Vagina (tissue), 2 donors: ENCODE results near the gene CYP19A1. TPM values are rescaled to one million over a fixed set of nuclear protein-coding genes. Genes with fewer than 3 reads are reported as not detected.

Experiments
- DNase-seq, 2 donors: peaks; one replicate each; pipeline ENCODE4 v3.0.0-alpha.2; 2017; ENCODE audit errors: extremely low spot score in 2 of 2
- H3K27ac ChIP-seq: fragments of 200-600 bp; sonication (generic); one replicate; pipeline ENCODE4 v1.5.1; 2019
- H3K27me3 ChIP-seq: fragments of 200-600 bp; sonication (generic); one replicate; pipeline ENCODE4 v1.5.1; 2019
- H3K36me3 ChIP-seq, 2 donors: fragments of 200-600 bp; sonication (generic); one replicate each; pipeline ENCODE4 v1.5.1; 2017 to 2019
- H3K4me1 ChIP-seq: fragments of 200-600 bp; sonication (generic); one replicate; pipeline ENCODE4 v1.5.1; 2019
- H3K4me3 ChIP-seq, 2 donors: fragments of 200-600 bp; sonication (generic); 1 replicate in 1 of 2; 2 replicates in 1 of 2; pipeline ENCODE4 v1.5.1; 2016 to 2019
- H3K9me3 ChIP-seq: fragments of 200-600 bp; sonication (generic); one replicate; pipeline ENCODE4 v1.5.1; 2019
- CTCF ChIP-seq, 3 experiments: fragments of 450-650 bp in 2 of 3; fragments of 200-600 bp in 1 of 3; sonication (generic) in 1 of 3; IDR thresholded peaks; one replicate each; pipeline ENCODE4 v1.5.1; 2017 to 2019; ENCODE audit warnings: antibody characterized with exemption in 3 of 3, mild to moderate bottlenecking in 2 of 3, moderate library complexity in 2 of 3
- POLR2A ChIP-seq, 2 donors: fragments of 450-650 bp; IDR thresholded peaks; one replicate each; pipeline ENCODE4 v1.6.1; 2017; ENCODE audit warnings: antibody characterized with exemption in 2 of 2, mild to moderate bottlenecking in 2 of 2, moderate library complexity in 2 of 2
- POLR2AphosphoS5 ChIP-seq, 2 donors: sonication (generic); formaldehyde crosslinking; IDR thresholded peaks; one replicate each; pipeline ENCODE4 v1.9.0; 2017; ENCODE audit warnings: antibody characterized with exemption in 2 of 2, mild to moderate bottlenecking in 2 of 2, low read depth in 1 of 2; ENCODE audit not compliant: insufficient read depth in 1 of 2
- intact Hi-C: fragments of 100-400 bp; cut with DNase I; formaldehyde crosslinking; loops from one replicate; pipeline ENCODE4 v1.15.1; 2023
- total RNA-seq: library from RNA; depleted of rRNA; stranded (reverse); fragments of >200 nt; gene quantifications from one replicate; pipeline ENCODE4 v1.2.3, GENCODE V29; 2016

CYP19A1 gene
- total RNA-seq, 1 donor from 2014 or later = 8.8 TPM

- Histone ChIP-seq H3K4me3 (no peak overlapping the region), H3K27ac (no peak overlapping the region), H3K27me3 (no peaks in the 10 kb centered on the region), H3K4me1 (no peaks in the 10 kb centered on the region), H3K36me3 (no peaks in the 10 kb centered on the region), H3K9me3 (no peaks in the 10 kb centered on the region)
- no peak for DNase-seq
- intact Hi-C loops = loop anchor here (5.0 kb wide), 1 partner anchor 220 kb away; no protein-coding TSS in a partner anchor
- TF ChIP-seq POLR2A (IDR thresholded peaks at IDR 0.05) (no peak), CTCF (IDR thresholded peaks at IDR 0.05) (peak in 1 of 3 experiments; percentile 8), POLR2AphosphoS5 (IDR thresholded peaks at IDR 0.05; ENCODE audit: insufficient read depth in 1 of 2, low read depth in 1 of 2) (no peak)
Observed at GRCh38 chr15:51382787-51383186, 44.4 kb upstream of the CYP19A1 start.

GRCh38 chr15:51380999-51381806 is 42.8 kb upstream of the CYP19A1 start:
- Histone ChIP-seq H3K27me3 (no peaks in the 10 kb centered on the region), H3K27ac (no peak overlapping the region), H3K36me3 (no peaks in the 10 kb centered on the region), H3K4me3 (no peak overlapping the region), H3K4me1 (no peaks in the 10 kb centered on the region), H3K9me3 (no peaks in the 10 kb centered on the region)
- intact Hi-C loops = loop anchor here (2.0 to 5.0 kb wide), 2 partner anchors 100 to 219 kb away; no protein-coding TSS in a partner anchor
- TF ChIP-seq CTCF (IDR thresholded peaks at IDR 0.05) (peak; percentile 68 to 89 (median 74)), POLR2AphosphoS5 (IDR thresholded peaks at IDR 0.05; ENCODE audit: insufficient read depth in 1 of 2, low read depth in 1 of 2) (no peak), POLR2A (IDR thresholded peaks at IDR 0.05) (no peak)
- DNase-seq = no peak

- Histone ChIP-seq H3K9me3 (no peaks in the 10 kb centered on the region), H3K4me1 (no peaks in the 10 kb centered on the region), H3K27me3 (no peaks in the 10 kb centered on the region), H3K36me3 (no peaks in the 10 kb centered on the region), H3K4me3 (no peak overlapping the region), H3K27ac (no peak overlapping the region)
- TF ChIP-seq CTCF (IDR thresholded peaks at IDR 0.05) = no peak
- no peak for TF ChIP-seq POLR2A (IDR thresholded peaks at IDR 0.05)
- no peak for TF ChIP-seq POLR2AphosphoS5 (IDR thresholded peaks at IDR 0.05; ENCODE audit: insufficient read depth in 1 of 2, low read depth in 1 of 2)
- DNase-seq = no peak
- intact Hi-C loops = loop anchor here (10.0 kb wide), 1 partner anchor 145 kb away; no protein-coding TSS in a partner anchor
Observed at GRCh38 chr15:51379390-51379789, 41.0 kb upstream of the CYP19A1 start.

GRCh38 chr15:51378406-51378805 is 40.0 kb upstream of the CYP19A1 start:
- intact Hi-C loops = loop anchor here (10.0 kb wide), 1 partner anchor 144 kb away; no protein-coding TSS in a partner anchor
- H3K4me3 ChIP-seq = no peak overlapping the region
- TF ChIP-seq POLR2AphosphoS5 (IDR thresholded peaks at IDR 0.05; ENCODE audit: insufficient read depth in 1 of 2, low read depth in 1 of 2) = no peak
- no peaks in the 10 kb centered on the region for H3K36me3 ChIP-seq
- no peaks in the 10 kb centered on the region for H3K9me3 ChIP-seq
- no peak for DNase-seq
- no peak overlapping the region for H3K27ac ChIP-seq
- H3K4me1 ChIP-seq = no peaks in the 10 kb centered on the region
- H3K27me3 ChIP-seq = no peaks in the 10 kb centered on the region

GRCh38 chr15:51377038-51377786 is 38.8 kb upstream of the CYP19A1 start:
- Histone ChIP-seq H3K4me3 (no peak overlapping the region), H3K27me3 (no peaks in the 10 kb centered on the region), H3K4me1 (no peaks in the 10 kb centered on the region), H3K27ac (no peak overlapping the region), H3K36me3 (no peaks in the 10 kb centered on the region), H3K9me3 (no peaks in the 10 kb centered on the region)
- no peak for TF ChIP-seq POLR2AphosphoS5 (IDR thresholded peaks at IDR 0.05; ENCODE audit: insufficient read depth in 1 of 2, low read depth in 1 of 2)
- TF ChIP-seq CTCF (IDR thresholded peaks at IDR 0.05) = no peak
- no peak for TF ChIP-seq POLR2A (IDR thresholded peaks at IDR 0.05)
- intact Hi-C loops = loop anchor here (10.0 kb wide), 1 partner anchor 142 kb away; no protein-coding TSS in a partner anchor
- DNase-seq = no peak
